IPS-11a (cell line): Measurements from ENCODE around the gene BSX.

Source experiments
- H3K4me3 ChIP-seq: one replicate; pipeline ENCODE4 v1.5.1; 2013; ENCODE audit warnings: low read depth, low read length, control low read depth

The BSX gene

DNA sequence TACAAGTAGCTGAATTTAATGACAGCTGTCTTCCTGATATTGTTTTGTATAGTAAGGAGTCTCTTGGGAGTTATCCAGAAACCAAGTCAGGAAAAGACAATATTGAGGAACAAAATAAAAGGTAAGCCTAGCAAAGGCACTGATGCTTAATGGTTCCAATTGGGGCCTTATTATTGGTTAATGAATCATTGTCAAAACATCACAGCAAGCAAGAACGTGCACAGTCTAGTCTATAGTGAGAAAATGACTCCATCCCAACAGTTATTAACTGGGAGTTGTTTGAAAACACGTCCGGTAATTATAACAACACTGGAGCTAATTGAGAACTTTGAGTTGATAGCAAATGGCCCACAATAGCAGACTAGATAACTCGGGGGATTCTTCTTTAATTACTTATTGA, 17.7 kb downstream of the BSX start:
- no peak overlapping the region for H3K4me3 ChIP-seq

DNA sequence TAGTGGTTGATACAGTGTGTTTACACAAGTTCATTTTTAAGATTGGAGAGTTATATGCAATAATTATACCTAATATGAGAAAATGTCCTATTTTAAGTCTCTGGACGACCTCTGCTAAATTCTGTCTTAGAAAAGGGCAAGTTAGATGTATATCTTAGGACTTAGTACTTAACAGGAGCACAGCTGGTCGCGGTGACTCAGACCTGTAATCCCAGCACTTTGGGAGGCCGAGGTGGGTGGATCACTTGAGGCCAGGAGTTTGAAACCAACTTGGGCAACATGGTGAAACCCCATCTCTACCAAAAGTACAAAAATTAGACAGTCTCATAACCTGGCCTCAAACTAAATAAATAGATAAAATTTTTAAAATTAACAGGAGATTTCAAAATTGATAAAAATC, 27.2 kb downstream of the BSX start:
- no peak overlapping the region for H3K4me3 ChIP-seq

DNA sequence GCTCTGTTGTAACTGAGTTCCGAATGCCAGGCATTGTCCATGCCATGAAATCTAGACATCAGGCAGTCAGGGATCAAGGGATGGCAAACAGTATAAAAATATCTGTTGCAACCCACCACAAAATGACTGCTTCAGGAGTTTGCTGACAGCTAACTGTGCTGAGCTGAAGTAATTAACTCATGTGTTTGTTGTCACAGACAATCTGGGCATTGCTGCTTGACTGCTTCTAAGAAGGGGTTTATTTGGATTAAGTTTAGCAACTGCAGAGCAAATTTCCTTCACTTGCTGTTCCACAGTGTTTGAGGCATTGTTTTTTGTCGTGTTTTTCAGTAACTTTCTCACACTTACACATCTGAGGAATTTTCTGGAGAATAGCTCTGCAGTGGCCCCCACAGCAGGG, 30.4 kb downstream of the BSX start:
- no peak overlapping the region for H3K4me3 ChIP-seq

DNA sequence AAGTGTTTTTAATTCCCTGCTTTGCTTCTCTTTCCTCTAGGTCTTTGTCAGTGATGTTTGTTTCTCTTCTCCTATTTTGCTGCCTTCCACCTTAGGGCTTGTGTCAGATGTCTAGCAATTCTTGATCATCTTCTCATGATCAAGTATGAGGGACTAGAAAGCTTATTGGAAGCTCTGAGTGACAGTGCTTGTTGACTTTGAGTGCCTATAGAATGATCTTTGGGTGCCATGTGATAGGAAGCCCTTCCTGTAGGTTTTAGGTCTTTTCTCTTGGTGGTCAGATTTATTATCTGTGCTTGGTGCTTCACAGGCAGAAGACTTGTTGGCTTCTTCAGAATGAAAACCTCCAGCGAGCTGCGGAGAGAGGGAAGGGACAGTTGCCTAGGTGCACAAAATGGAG, 43.1 kb downstream of the BSX start:
- H3K4me3 ChIP-seq: no peak overlapping the region

DNA sequence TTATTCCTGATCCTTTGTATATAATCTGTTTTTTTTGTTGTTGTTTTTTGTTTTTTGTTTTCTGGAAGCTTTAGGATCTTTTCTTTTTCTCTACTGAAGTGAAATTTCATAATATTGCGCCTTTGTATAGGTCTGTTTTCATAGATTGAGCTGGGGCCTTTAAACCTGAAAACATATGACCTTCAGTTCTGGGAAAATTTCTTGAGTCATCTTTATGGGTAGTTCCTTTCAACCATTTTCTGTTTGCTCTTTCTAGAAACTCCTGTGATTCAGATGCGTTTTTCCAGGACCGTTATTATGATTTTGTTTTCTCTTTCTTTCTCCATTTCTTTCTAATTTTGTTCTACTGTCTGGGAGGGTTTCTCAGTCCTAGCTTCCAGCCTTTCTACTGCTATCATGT, 43.7 kb downstream of the BSX start:
- no peak overlapping the region for H3K4me3 ChIP-seq

DNA sequence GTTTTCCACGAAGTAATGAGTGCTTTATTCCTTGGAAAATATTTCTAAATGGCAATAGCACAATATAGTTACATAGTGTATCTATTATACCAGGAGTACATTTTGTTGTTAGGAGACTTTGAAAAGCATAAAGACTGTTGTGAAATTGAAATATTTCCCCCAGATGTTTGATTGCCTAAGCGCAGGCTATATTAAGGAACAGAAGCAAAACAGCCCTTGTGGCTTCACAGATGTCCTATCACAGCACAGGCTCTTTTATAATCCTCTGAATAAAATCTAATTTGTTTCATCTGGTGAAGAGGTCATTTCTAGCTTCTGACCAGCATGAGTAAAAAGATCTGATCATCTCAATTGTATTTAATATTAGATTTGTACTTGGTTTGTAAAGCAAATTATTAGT, 48.2 kb downstream of the BSX start:
- no peak overlapping the region for H3K4me3 ChIP-seq

DNA sequence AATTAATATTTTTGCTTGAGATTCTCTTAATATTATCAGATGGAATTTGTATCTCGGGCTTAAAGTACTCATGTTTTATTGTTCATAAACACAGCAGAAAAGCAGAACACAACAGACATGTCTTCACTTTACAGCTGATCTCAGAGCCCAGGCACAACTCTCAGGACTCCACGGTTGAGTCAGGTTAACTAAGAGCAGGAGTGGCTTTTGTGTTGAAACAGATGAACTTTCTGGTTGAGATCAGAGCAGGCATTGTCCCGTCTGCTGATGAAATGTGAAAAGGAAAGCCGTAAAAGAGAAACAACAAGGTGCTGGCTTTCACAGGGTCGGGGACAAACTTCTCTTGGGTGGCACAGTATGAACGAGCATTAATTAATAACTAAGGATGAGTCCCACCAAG, 50.1 kb downstream of the BSX start:
- H3K4me3 ChIP-seq: no peak overlapping the region
